ENCODE measurements around the gene LGALS12. TPM values are rescaled to one million over a fixed set of nuclear protein-coding genes. Genes with fewer than 3 reads are reported as not detected.
"Not testable (repeated sequence)": the region's sequence is repeated elsewhere in the genome, so short reads cannot be mapped to it uniquely, and the experiment has no call there.

The LGALS12 gene
- total and polyA plus RNA-seq, 2 donors = 0.21 to 0.71 TPM

DNA sequence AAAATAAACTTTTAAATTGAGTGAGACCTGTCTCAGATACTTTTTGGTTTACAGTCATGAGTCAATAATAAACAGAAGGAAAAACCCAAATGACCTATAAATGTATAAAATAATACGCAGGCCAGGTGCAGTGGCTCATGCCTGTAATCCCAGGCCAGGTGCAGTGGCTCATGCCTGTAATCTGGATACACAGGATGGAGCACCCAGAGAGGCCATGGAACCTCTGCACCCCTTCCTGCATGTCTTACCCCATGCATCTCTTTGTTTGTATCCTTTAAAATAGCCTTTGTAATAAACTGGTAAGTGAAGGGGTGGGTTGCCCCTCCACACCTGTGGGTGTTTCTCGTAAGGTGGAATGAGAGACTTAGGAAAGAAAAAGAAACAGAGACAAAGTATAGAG, 21.8 kb downstream of the LGALS12 start:
- Histone ChIP-seq H3K4me3 (ENCODE audit: low read length in 2 of 2) (no peak overlapping the region), H3K27me3 (ENCODE audit: control insufficient read depth in 2 of 2, insufficient read depth in 1 of 2, low read length in 1 of 2) (no peaks in the 10 kb centered on the region), H3K9me3 (ENCODE audit: control insufficient read depth in 2 of 2, insufficient read depth in 1 of 2, low read length in 1 of 2) (no peaks in the 10 kb centered on the region), H3K4me1 (ENCODE audit: control insufficient read depth in 2 of 2, insufficient read depth in 2 of 2, low read length in 2 of 2) (peaks cover 3 to 6% of the 10 kb centered on the region in 2 donors), H3K27ac (ENCODE audit: low read depth in 1 of 2, low read length in 1 of 2) (no peak overlapping the region), H3K36me3 (ENCODE audit: control insufficient read depth in 2 of 2, insufficient read depth in 2 of 2, low read length in 1 of 2) (no peaks in the 10 kb centered on the region)
- DNase-seq (ENCODE audit: low read depth in 6 of 9, low spot score in 9 of 9) = no peak
- WGBS = 82% methylated on average over 2 of the region's 2 CpGs

DNA sequence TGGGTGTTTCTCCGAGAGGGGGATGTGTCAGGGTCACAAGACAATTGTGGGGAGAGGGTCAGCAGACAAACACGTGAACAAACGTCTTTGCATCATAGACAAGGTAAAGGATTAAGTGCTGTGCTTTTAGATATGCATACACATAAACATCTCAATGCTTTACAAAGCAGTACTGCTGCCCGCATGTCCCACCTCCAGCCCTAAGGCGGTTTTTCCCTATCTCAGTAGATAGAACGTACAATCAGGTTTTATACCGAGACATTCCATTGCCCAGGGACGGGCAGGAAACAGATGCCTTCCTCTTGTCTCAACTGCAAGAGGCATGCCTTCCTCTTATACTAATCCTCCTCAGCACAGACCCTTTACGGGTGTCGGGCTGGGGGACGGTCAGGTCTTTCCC, 22.3 kb downstream of the LGALS12 start:
- H3K9me3 ChIP-seq (ENCODE audit: control insufficient read depth in 2 of 2, insufficient read depth in 1 of 2, low read length in 1 of 2); H3K36me3 ChIP-seq (ENCODE audit: control insufficient read depth in 2 of 2, insufficient read depth in 2 of 2, low read length in 1 of 2); H3K27ac ChIP-seq (ENCODE audit: low read depth in 1 of 2, low read length in 1 of 2); DNase-seq (ENCODE audit: low read depth in 6 of 9, low spot score in 9 of 9); H3K4me3 ChIP-seq (ENCODE audit: low read length in 2 of 2); H3K27me3 ChIP-seq (ENCODE audit: control insufficient read depth in 2 of 2, insufficient read depth in 1 of 2, low read length in 1 of 2); H3K4me1 ChIP-seq (ENCODE audit: control insufficient read depth in 2 of 2, insufficient read depth in 2 of 2, low read length in 2 of 2): not testable (repeated sequence)
- WGBS = 22% methylated on average over 7 of the region's 11 CpGs

DNA sequence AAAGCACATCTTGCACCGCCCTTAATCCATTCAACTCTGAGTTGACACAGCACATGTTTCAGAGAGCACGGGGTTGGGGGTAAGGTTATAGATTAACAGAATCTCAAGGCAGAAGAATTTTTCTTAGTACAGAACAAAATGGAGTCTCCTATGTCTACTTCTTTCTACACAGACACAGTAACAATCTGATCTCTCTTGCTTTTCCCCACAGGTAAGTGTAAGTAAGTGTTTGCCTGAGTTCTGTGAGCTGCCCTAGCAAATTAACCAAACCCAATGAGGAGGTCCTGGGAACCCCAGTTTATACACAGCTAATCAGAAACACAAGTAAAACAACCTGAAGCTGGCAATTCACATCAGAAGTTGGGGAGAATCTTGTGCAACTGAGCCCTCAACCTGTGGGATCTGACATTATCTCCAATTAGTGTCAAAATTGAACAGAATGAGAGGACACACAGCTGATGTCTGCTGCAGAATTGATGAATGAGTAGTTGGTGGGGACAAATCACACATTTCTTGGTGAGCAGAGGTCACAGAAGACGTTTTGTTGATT, 22.9 kb downstream of the LGALS12 start:
- H3K4me3 ChIP-seq (ENCODE audit: low read length in 2 of 2); DNase-seq (ENCODE audit: low read depth in 6 of 9, low spot score in 9 of 9); H3K9me3 ChIP-seq (ENCODE audit: control insufficient read depth in 2 of 2, insufficient read depth in 1 of 2, low read length in 1 of 2); H3K27me3 ChIP-seq (ENCODE audit: control insufficient read depth in 2 of 2, insufficient read depth in 1 of 2, low read length in 1 of 2); H3K36me3 ChIP-seq (ENCODE audit: control insufficient read depth in 2 of 2, insufficient read depth in 2 of 2, low read length in 1 of 2); H3K27ac ChIP-seq (ENCODE audit: low read depth in 1 of 2, low read length in 1 of 2); H3K4me1 ChIP-seq (ENCODE audit: control insufficient read depth in 2 of 2, insufficient read depth in 2 of 2, low read length in 2 of 2): not testable (repeated sequence)
- 92% methylated on average over 1 of the region's 3 CpGs for WGBS

DNA sequence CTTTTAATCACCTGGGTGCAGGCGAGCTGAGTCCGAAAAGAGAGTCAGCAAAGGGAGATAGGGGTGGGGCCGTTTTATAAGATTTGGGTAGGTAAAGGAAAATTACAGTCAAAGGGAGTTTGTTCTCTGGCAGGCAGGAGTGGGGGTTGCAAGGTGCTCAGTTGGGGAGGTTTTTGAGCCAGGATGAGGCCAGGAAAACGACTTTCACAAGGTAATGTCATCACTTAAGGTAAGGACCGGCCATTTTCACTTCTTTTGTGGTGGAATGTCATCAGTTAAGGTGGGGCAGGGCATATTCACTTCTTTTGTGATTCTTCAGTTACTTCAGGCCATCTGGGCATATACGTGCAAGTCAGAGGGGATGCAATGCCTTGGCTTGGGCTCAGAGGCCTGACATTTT, 23.5 kb downstream of the LGALS12 start:
- H3K27ac ChIP-seq (ENCODE audit: low read depth in 1 of 2, low read length in 1 of 2); H3K4me1 ChIP-seq (ENCODE audit: control insufficient read depth in 2 of 2, insufficient read depth in 2 of 2, low read length in 2 of 2); H3K36me3 ChIP-seq (ENCODE audit: control insufficient read depth in 2 of 2, insufficient read depth in 2 of 2, low read length in 1 of 2); DNase-seq (ENCODE audit: low read depth in 6 of 9, low spot score in 9 of 9); H3K4me3 ChIP-seq (ENCODE audit: low read length in 2 of 2); H3K9me3 ChIP-seq (ENCODE audit: control insufficient read depth in 2 of 2, insufficient read depth in 1 of 2, low read length in 1 of 2); H3K27me3 ChIP-seq (ENCODE audit: control insufficient read depth in 2 of 2, insufficient read depth in 1 of 2, low read length in 1 of 2): not testable (repeated sequence)
- WGBS = 94% methylated on average over 6 of the region's 6 CpGs

DNA sequence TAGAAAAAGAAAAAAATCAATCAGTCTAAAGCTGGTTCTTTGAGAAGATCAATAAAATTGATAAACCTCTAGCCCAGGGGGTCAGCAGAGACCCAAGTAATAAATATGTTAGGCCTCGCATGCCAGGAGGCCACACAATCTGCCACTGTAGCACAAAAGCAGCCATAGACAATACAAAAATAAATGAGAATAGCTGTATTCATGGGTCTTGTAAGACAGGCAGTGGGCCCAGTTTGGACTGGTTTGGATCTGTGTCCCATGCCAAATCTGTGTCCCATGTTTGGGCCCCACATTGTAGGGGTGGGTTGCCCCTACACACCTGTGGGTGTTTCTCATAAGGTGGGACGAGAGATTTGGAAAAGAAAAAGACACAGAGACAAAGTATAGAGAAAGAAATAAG, 24.1 kb downstream of the LGALS12 start:
- Histone ChIP-seq H3K4me3 (ENCODE audit: low read length in 2 of 2) (no peak overlapping the region), H3K9me3 (ENCODE audit: control insufficient read depth in 2 of 2, insufficient read depth in 1 of 2, low read length in 1 of 2) (no peaks in the 10 kb centered on the region), H3K36me3 (ENCODE audit: control insufficient read depth in 2 of 2, insufficient read depth in 2 of 2, low read length in 1 of 2) (no peaks in the 10 kb centered on the region), H3K27me3 (ENCODE audit: control insufficient read depth in 2 of 2, insufficient read depth in 1 of 2, low read length in 1 of 2) (no peaks in the 10 kb centered on the region), H3K27ac (ENCODE audit: low read depth in 1 of 2, low read length in 1 of 2) (no peak overlapping the region), H3K4me1 (ENCODE audit: control insufficient read depth in 2 of 2, insufficient read depth in 2 of 2, low read length in 2 of 2) (peaks cover 3 to 7% of the 10 kb centered on the region in 2 donors)
- no peak for DNase-seq (ENCODE audit: low read depth in 6 of 9, low spot score in 9 of 9)
- 98% methylated on average over 2 of the region's 2 CpGs for WGBS

DNA sequence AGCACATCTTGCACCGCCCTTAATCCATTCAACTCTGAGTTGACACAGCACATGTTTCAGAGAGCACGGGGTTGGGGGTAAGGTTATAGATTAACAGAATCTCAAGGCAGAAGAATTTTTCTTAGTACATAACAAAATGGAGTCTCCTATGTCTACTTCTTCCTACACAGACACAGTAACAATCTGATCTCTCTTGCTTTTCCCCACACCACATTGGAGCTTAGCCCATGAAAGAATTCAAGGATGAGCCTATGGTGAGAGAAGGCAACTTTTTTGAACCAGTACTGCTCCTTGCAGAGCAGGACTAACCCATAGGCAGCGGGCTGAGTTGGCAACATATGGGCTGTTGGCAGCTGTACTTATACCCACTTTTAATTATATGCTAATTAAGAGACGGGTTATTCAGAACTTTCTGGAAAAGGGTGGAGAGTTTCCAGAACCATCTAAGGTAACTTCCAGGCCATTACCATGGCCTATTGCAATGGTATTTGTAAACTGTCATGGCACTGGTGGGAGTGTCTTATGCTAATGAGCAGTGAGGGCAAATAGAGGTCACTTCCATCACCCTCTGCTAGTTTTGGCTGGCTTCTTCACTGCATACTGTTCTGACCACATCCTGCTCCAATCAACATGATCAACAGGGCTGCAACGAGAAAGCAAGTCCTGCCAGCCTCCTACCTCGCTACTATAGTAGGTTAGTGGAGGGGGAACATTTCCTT, 25.3 kb downstream of the LGALS12 start:
- not testable (repeated sequence) for H3K36me3 ChIP-seq (ENCODE audit: control insufficient read depth in 2 of 2, insufficient read depth in 2 of 2, low read length in 1 of 2); H3K4me3 ChIP-seq (ENCODE audit: low read length in 2 of 2); H3K27me3 ChIP-seq (ENCODE audit: control insufficient read depth in 2 of 2, insufficient read depth in 1 of 2, low read length in 1 of 2); H3K27ac ChIP-seq (ENCODE audit: low read depth in 1 of 2, low read length in 1 of 2); H3K9me3 ChIP-seq (ENCODE audit: control insufficient read depth in 2 of 2, insufficient read depth in 1 of 2, low read length in 1 of 2)
- WGBS = 68% methylated on average over 4 of the region's 6 CpGs
- DNase-seq (ENCODE audit: low read depth in 6 of 9, low spot score in 9 of 9) = peak in 1 of 9 donors; percentile 71
- peaks cover 3 to 15% of the 10 kb centered on the region in 2 donors for H3K4me1 ChIP-seq (ENCODE audit: control insufficient read depth in 2 of 2, insufficient read depth in 2 of 2, low read length in 2 of 2)

DNA sequence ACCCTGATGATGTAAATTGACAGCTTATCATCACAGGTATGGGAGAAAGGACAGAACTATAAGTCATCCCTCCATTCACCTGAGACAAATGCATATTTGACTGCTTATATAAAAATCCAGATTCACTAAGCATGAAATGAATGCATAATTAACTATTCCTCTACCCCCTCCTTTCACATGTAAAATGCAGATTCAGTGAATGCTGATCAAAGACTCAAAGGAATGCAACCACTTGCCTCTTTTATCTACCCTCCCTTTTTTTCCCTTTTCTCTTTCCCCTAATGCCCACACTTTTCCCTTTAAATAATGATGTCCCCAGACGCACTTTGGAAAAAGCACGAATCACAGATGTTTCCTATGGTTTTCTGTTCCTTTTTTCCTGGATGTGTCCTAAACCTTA, 26.2 kb downstream of the LGALS12 start:
- no peaks in the 10 kb centered on the region for H3K36me3 ChIP-seq (ENCODE audit: control insufficient read depth in 2 of 2, insufficient read depth in 2 of 2, low read length in 1 of 2)
- WGBS = 82% methylated on average over 2 of the region's 2 CpGs
- H3K27ac ChIP-seq (ENCODE audit: low read depth in 1 of 2, low read length in 1 of 2) = no peak overlapping the region
- no peaks in the 10 kb centered on the region for H3K27me3 ChIP-seq (ENCODE audit: control insufficient read depth in 2 of 2, insufficient read depth in 1 of 2, low read length in 1 of 2)
- DNase-seq (ENCODE audit: low read depth in 6 of 9, low spot score in 9 of 9) = no peak
- no peaks in the 10 kb centered on the region for H3K9me3 ChIP-seq (ENCODE audit: control insufficient read depth in 2 of 2, insufficient read depth in 1 of 2, low read length in 1 of 2)
- peaks cover 5 to 22% of the 10 kb centered on the region in 2 donors for H3K4me1 ChIP-seq (ENCODE audit: control insufficient read depth in 2 of 2, insufficient read depth in 2 of 2, low read length in 2 of 2)
- no peak overlapping the region for H3K4me3 ChIP-seq (ENCODE audit: low read length in 2 of 2)

DNA sequence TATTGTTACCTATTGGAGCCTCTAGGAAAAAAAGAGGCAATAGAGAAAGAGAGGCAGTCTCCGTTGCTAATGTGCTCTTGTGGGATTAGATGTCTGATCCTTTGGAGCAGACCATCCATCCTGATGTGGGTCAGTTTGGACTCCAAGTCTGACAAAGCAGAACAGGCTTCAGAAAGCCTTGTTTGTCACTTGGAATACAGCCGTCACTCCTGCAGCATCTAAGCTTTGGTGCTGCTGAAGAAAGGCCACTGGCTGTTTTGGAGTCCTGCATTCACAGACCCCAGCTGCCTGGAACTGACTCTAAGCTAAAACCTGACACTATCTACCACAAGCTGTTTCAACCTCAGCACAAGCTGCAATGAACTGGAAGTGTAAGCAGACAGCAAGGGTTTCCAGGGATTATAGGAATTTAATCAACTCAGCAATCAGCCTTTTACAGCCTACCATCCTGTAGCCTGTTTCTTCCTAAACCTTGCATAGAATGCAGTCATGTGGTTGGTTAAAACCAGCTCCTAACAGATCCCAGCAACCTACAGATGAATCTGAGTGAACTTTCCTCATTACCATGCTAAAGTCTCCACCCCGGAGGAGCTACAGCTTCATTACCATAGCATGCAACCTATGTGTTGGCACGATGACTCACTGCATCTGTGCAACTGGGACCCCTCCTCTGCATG, 27.1 kb downstream of the LGALS12 start:
- no peaks in the 10 kb centered on the region for H3K9me3 ChIP-seq (ENCODE audit: control insufficient read depth in 2 of 2, insufficient read depth in 1 of 2, low read length in 1 of 2)
- no peak overlapping the region for H3K4me3 ChIP-seq (ENCODE audit: low read length in 2 of 2)
- DNase-seq (ENCODE audit: low read depth in 6 of 9, low spot score in 9 of 9) = no peak
- no peaks in the 10 kb centered on the region for H3K27me3 ChIP-seq (ENCODE audit: control insufficient read depth in 2 of 2, insufficient read depth in 1 of 2, low read length in 1 of 2)
- H3K36me3 ChIP-seq (ENCODE audit: control insufficient read depth in 2 of 2, insufficient read depth in 2 of 2, low read length in 1 of 2) = no peaks in the 10 kb centered on the region
- H3K27ac ChIP-seq (ENCODE audit: low read depth in 1 of 2, low read length in 1 of 2) = no peak overlapping the region
- 97% methylated on average over 4 of the region's 4 CpGs for WGBS
- H3K4me1 ChIP-seq (ENCODE audit: control insufficient read depth in 2 of 2, insufficient read depth in 2 of 2, low read length in 2 of 2) = peaks cover 11 to 30% of the 10 kb centered on the region in 2 donors

DNA sequence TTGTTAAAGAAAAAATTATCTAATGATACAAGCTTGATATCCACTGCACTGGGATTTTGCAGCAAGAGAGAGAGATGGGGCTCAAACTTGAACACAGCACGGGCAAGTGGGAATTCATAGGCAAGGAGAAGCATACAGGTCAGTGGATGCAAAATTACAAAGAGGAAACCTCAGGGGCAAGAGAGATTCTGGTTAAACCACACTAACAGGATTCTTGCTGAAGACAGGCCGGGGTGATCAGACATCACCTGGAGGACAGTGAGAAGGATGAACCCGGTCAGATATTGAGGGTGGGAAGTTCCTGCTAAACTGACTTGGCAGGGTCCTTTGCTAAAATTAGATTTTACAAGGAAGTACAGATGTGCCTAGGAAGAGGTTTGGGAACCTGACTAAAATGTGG, 28.2 kb downstream of the LGALS12 start:
- H3K4me1 ChIP-seq (ENCODE audit: control insufficient read depth in 2 of 2, insufficient read depth in 2 of 2, low read length in 2 of 2) = peaks cover 14 to 38% of the 10 kb centered on the region in 2 donors
- WGBS = 49% methylated on average over 3 of the region's 3 CpGs
- no peak overlapping the region for H3K27ac ChIP-seq (ENCODE audit: low read depth in 1 of 2, low read length in 1 of 2)

More for the DNA sequence above, 28.2 kb downstream of the LGALS12 start:
- Histone ChIP-seq H3K9me3 (ENCODE audit: control insufficient read depth in 2 of 2, insufficient read depth in 1 of 2, low read length in 1 of 2) (no peaks in the 10 kb centered on the region), H3K36me3 (ENCODE audit: control insufficient read depth in 2 of 2, insufficient read depth in 2 of 2, low read length in 1 of 2) (peaks cover 0 to under 1% of the 10 kb centered on the region in 2 donors), H3K27me3 (ENCODE audit: control insufficient read depth in 2 of 2, insufficient read depth in 1 of 2, low read length in 1 of 2) (no peaks in the 10 kb centered on the region), H3K4me3 (ENCODE audit: low read length in 2 of 2) (no peak overlapping the region)
- no peak for DNase-seq (ENCODE audit: low read depth in 6 of 9, low spot score in 9 of 9)
